ENCODE results near the gene LRP11. TPM values are rescaled to one million over a fixed set of nuclear protein-coding genes. Genes with fewer than 3 reads are reported as not detected.
"Not testable (repeated sequence)": the region's sequence is repeated elsewhere in the genome, so short reads cannot be mapped to it uniquely, and the experiment has no call there.

LRP11 gene
- total RNA-seq, 1 donor from 2014 or later: 17.8 TPM

DNA sequence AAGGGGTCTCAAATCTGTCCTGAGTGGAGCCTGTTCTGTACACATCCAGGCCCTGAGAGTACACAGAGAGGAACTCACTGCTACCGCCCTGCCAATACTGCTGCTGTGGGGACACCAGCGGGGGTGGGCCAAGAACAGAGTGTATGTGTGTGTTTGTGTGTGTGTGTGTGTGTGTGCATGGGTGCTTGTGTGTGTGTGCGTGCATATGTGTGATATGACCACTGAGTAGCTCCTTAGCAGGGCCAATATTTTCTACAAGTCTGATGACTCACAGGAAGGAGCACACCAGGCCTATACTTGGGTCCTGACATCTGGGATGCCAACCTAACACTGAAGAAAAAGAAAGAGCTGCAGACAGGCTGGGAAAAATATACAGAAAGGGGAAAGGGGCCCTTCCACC lies 32.3 kb upstream of the LRP11 start:
- H3K4me3 Mint-ChIP-seq: no peak overlapping the region
- no peak for DNase-seq (ENCODE audit: low spot score in 2 of 2, unreplicated experiment in 2 of 2)
- no peak overlapping the region for H3K27ac Mint-ChIP-seq

DNA sequence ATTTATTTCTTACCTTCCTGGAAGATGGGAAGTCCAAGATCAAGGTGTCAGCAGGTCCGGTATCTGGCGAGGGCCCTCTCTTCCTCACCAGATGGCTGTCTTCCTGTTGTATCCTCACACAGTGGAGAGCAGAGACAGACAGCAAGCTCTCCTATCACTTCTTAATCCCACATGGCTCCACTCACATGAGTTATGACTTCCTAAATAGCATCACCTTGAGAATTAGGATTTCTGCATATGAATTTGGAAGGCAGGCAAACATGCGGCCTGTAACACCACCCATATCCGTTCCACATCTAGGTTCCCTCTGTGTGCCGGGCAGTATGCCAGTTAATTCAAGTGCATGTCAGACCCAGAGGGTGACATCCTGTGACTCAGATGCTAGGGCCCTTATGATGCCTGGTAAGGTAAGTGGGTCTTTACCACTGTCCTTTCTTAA lies 31.7 kb upstream of the LRP11 start:
- DNase-seq (ENCODE audit: low spot score in 2 of 2, unreplicated experiment in 2 of 2): no peak
- peaks cover 5% of the 10 kb centered on the region for H3K4me1 Mint-ChIP-seq
- no peaks in the 10 kb centered on the region for H3K9me3 Mint-ChIP-seq
- H3K27ac Mint-ChIP-seq: no peak overlapping the region
- H3K4me3 Mint-ChIP-seq: no peak overlapping the region
- H3K27me3 Mint-ChIP-seq (ENCODE audit: low read depth): peaks cover 68% of the 10 kb centered on the region
- TF ChIP-seq, protein P1, sequence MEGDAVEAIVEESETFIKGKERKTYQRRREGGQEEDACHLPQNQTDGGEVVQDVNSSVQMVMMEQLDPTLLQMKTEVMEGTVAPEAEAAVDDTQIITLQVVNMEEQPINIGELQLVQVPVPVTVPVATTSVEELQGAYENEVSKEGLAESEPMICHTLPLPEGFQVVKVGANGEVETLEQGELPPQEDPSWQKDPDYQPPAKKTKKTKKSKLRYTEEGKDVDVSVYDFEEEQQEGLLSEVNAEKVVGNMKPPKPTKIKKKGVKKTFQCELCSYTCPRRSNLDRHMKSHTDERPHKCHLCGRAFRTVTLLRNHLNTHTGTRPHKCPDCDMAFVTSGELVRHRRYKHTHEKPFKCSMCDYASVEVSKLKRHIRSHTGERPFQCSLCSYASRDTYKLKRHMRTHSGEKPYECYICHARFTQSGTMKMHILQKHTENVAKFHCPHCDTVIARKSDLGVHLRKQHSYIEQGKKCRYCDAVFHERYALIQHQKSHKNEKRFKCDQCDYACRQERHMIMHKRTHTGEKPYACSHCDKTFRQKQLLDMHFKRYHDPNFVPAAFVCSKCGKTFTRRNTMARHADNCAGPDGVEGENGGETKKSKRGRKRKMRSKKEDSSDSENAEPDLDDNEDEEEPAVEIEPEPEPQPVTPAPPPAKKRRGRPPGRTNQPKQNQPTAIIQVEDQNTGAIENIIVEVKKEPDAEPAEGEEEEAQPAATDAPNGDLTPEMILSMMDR (IDR thresholded peaks at IDR 0.05; ENCODE audit: unreplicated experiment): no peak
- H3K36me3 Mint-ChIP-seq: no peaks in the 10 kb centered on the region

More for the DNA sequence above, 32.3 kb upstream of the LRP11 start:
- Mint-ChIP-seq H3K9me3 (no peaks in the 10 kb centered on the region), H3K27me3 (ENCODE audit: low read depth) (peaks cover 69% of the 10 kb centered on the region), H3K36me3 (no peaks in the 10 kb centered on the region), H3K4me1 (peaks cover 5% of the 10 kb centered on the region)
- TF ChIP-seq, protein P1 (IDR thresholded peaks at IDR 0.05; ENCODE audit: unreplicated experiment): no peak

DNA sequence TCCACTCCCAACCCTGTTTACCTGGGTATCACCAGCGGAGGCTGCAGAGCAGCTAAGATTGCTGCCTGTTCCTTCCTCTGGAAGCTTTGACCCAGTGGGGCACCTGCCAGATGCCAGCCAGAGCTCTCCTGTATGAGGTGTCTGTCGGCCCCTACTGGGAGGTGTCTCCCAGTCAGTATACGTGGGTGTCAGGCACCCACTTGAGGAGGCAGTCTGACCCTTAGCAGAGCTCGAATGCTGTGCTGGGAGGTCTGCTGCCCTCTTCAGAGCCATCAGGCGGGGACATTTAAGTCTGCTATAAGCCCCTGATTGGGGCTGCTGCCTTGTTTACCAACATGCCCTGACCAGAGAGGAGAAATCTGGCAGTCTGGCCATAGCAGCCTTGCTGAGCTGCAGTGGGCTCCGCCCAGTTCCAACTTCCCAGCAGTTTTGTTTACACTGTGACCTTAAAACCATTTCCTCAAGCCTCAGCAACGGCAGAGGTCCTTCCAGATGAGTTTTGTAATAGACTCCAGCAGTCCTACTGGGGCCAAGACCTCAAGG lies 31.0 kb upstream of the LRP11 start:
- no peak overlapping the region for H3K27ac Mint-ChIP-seq
- H3K36me3 Mint-ChIP-seq: no peaks in the 10 kb centered on the region
- DNase-seq (ENCODE audit: low spot score in 2 of 2, unreplicated experiment in 2 of 2): no peak
- TF ChIP-seq, protein P1 (IDR thresholded peaks at IDR 0.05; ENCODE audit: unreplicated experiment): no peak
- no peaks in the 10 kb centered on the region for H3K9me3 Mint-ChIP-seq
- H3K4me3 Mint-ChIP-seq: no peak overlapping the region
- peaks cover 69% of the 10 kb centered on the region for H3K27me3 Mint-ChIP-seq (ENCODE audit: low read depth)
- peaks cover 5% of the 10 kb centered on the region for H3K4me1 Mint-ChIP-seq

DNA sequence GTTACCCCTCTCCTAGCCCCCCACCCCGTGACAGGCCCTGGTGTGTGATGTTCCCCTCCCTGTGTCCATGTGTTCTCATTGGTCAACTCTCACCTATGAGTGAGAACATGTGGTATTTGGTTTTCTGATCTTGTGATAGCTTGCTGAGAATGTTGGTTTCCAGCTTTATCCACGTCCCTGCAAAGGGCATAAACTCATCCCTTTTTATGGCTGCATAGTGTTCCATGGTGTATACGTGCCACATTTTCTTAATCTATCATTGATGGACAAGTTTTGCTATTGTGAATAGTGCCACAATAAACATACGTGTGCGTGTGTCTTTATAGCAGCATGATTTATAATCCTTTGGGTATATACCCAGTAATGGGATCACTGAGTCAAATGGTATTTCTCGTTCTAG lies 27.7 kb upstream of the LRP11 start:
- H3K27me3 Mint-ChIP-seq (ENCODE audit: low read depth): peaks cover 64% of the 10 kb centered on the region
- H3K4me1 Mint-ChIP-seq; H3K4me3 Mint-ChIP-seq; H3K36me3 Mint-ChIP-seq; H3K9me3 Mint-ChIP-seq; H3K27ac Mint-ChIP-seq; DNase-seq (ENCODE audit: low spot score in 2 of 2, unreplicated experiment in 2 of 2): not testable (repeated sequence)

DNA sequence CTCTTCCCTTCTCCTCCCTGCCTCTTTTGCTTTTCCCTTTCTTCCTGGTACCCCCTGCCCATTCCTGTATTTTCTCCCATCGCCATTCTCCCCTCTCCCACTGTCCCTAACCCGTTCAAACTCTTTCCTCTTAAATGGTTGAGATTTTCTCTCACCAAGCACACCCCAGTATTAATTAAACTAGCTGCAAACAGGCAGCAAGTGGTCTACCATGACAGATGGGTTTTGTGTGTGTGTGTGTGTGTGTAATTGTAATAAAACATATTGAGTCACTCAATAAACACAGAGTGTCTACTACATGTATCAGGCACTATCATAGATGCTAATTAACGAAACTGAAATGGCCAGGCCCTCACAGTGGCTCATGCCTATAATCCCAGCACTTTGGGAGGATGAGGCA lies 27.1 kb upstream of the LRP11 start:
- Mint-ChIP-seq H3K27ac (no peak overlapping the region), H3K9me3 (no peaks in the 10 kb centered on the region), H3K4me3 (no peak overlapping the region), H3K4me1 (peaks cover 5% of the 10 kb centered on the region), H3K27me3 (ENCODE audit: low read depth) (peaks cover 64% of the 10 kb centered on the region), H3K36me3 (no peaks in the 10 kb centered on the region)
- TF ChIP-seq, protein P1 (IDR thresholded peaks at IDR 0.05; ENCODE audit: unreplicated experiment): no peak
- DNase-seq (ENCODE audit: low spot score in 2 of 2, unreplicated experiment in 2 of 2): no peak

DNA sequence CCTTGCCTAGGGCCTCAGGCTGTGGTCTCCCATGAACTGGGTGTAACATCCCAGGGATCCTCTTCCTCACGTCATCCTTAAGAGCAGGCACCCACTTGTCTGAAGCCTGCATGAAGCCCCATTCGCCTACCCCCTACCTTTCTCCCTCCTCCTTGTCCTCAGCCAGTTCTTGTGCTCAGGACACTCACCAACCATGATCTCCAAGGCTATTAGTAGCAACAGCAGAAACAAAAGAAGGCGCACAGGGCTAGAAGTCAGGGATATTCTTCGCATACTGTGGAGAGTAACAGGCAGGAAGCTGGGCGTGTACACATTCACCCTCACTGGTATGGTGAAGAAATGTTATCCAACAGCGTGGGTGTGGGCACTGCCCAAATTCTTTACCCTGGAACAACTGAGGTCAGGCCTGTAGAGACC lies 26.5 kb upstream of the LRP11 start:
- Mint-ChIP-seq H3K4me3 (no peak overlapping the region), H3K9me3 (no peaks in the 10 kb centered on the region), H3K27me3 (ENCODE audit: low read depth) (peaks cover 64% of the 10 kb centered on the region), H3K36me3 (no peaks in the 10 kb centered on the region), H3K4me1 (peaks cover 1% of the 10 kb centered on the region), H3K27ac (no peak overlapping the region)
- DNase-seq (ENCODE audit: low spot score in 2 of 2, unreplicated experiment in 2 of 2): no peak
- TF ChIP-seq, protein P1 (IDR thresholded peaks at IDR 0.05; ENCODE audit: unreplicated experiment): no peak
